GM12878 (cell line): ENCODE results near the gene IL22. TPM values are rescaled to one million over a fixed set of nuclear protein-coding genes. Genes with fewer than 3 reads are reported as not detected.

Source experiments
- ATAC-seq: fragments of 200-7000 bp; cut with Tn5 transposase; 3 replicates; pipeline ENCODE4 v1.9.1; 2020; ENCODE audit warnings: mild to moderate bottlenecking, moderate library complexity
- BruUV-seq: library from RNA; stranded (reverse); fragments of 400-500 nt; replicated peaks from 2 replicates; lab custom pipeline; 2021; lab: Mats Ljungman, UMichigan
- CTCF ChIA-PET: fragments of 300-600 bp; sonication (Branson Sonifier 250); formaldehyde crosslinking; extraction: SDS; loops from one replicate; lab custom pipeline; 2021; ENCODE audit warnings: inconsistent platforms; lab: Yijun Ruan, JAX
- POLR2A ChIA-PET: fragments of 350-600 bp; formaldehyde crosslinking; extraction: SDS; loops from one replicate; lab custom pipeline; 2021; ENCODE audit warnings: inconsistent platforms; lab: Charles Lee
- RAD21 ChIA-PET: fragments of 300-600 bp; sonication (Branson Sonifier 250); formaldehyde crosslinking; loops from one replicate; lab custom pipeline; 2023; ENCODE audit warnings: antibody characterized with exemption; ENCODE audit not compliant: unreplicated experiment; lab: Charles Lee
- SMC1A ChIA-PET: fragments of 300-600 bp; sonication (Branson Sonifier 250); formaldehyde crosslinking; loops from one replicate; lab custom pipeline; 2023; ENCODE audit not compliant: unreplicated experiment, uncharacterized antibody; lab: Charles Lee
- DNase-seq: peaks from one replicate; pipeline ENCODE4 v3.0.0-alpha.2; 2011; ENCODE audit warnings: low read depth, low spot score
- FAIRE-seq: peaks from 3 replicates; lab custom pipeline; 2011; peaks lifted over from hg19 to GRCh38; lab: Jason Lieb, UNC
- H2AFZ ChIP-seq: 2 replicates; pipeline ENCODE4 v1.6.0; 2011; ENCODE audit warnings: low read depth, low read length, control low read depth; ENCODE audit not compliant: control insufficient read depth
- H3K27ac ChIP-seq: 2 replicates; pipeline ENCODE4 v1.5.1; 2011; ENCODE audit warnings: control low read depth; ENCODE audit not compliant: control insufficient read depth, insufficient read depth
- H3K27me3 ChIP-seq, 2 experiments: replicated peaks in 1 of 2; 2 replicates each; pipeline versions ENCODE4 v1.6.0 to v1.6.1; 2011; ENCODE audit warnings: low read length in 1 of 2; ENCODE audit not compliant: control insufficient read depth in 2 of 2, insufficient read depth in 2 of 2
- H3K36me3 ChIP-seq, 2 experiments: 2 replicates each; pipeline ENCODE4 v1.5.1; 2011; ENCODE audit warnings: low read length in 1 of 2; ENCODE audit not compliant: control insufficient read depth in 2 of 2, insufficient read depth in 2 of 2
- H3K4me1 ChIP-seq: 2 replicates; pipeline ENCODE4 v1.6.1; 2011; ENCODE audit warnings: mild to moderate bottlenecking, low read length, moderate library complexity, mixed read lengths; ENCODE audit not compliant: control insufficient read depth, insufficient read depth
- H3K4me2 ChIP-seq: 2 replicates; pipeline ENCODE4 v1.6.0; 2011; ENCODE audit warnings: control low read depth; ENCODE audit not compliant: control insufficient read depth, insufficient read depth
- H3K4me3 ChIP-seq: fragments of 200-600 bp; sonication (generic); 2 replicates; pipeline ENCODE4 v1.5.1; 2016
- H3K79me2 ChIP-seq: 2 replicates; pipeline ENCODE4 v1.6.0; 2011; ENCODE audit warnings: low read length; ENCODE audit not compliant: control insufficient read depth, insufficient read depth
- H3K9ac ChIP-seq: 2 replicates; pipeline ENCODE4 v1.8.0; 2011; ENCODE audit warnings: low read length, control low read depth, mixed read lengths; ENCODE audit not compliant: control insufficient read depth, insufficient read depth
- H3K9me3 ChIP-seq: replicated peaks from 3 replicates; pipeline ENCODE4 v1.5.1; 2011; ENCODE audit warnings: mild to moderate bottlenecking, low read length; ENCODE audit not compliant: control insufficient read depth, insufficient read depth
- H4K20me1 ChIP-seq: 2 replicates; pipeline ENCODE4 v1.6.0; 2011; ENCODE audit not compliant: control insufficient read depth, insufficient read depth
- MYC ChIP-seq: IDR thresholded peaks from 2 replicates; pipeline ENCODE4 v1.6.1; 2011; ENCODE audit warnings: mild to moderate bottlenecking, low read length, moderate library complexity, inconsistent platforms; ENCODE audit not compliant: insufficient read depth, insufficient replicate concordance, insufficient read length, severe bottlenecking
- NR2C1 ChIP-seq: fragments of 450-650 bp; IDR thresholded peaks from 2 replicates; pipeline ENCODE4 v1.6.1; 2017; ENCODE audit warnings: antibody characterized with exemption, mild to moderate bottlenecking, moderate library complexity
- RFX5 ChIP-seq: IDR thresholded peaks from 2 replicates; pipeline ENCODE4 v1.6.1; 2011; ENCODE audit warnings: low read depth, low read length, improper control_type of control experiment
- SP1 ChIP-seq: IDR thresholded peaks from one replicate; pipeline ENCODE4 v1.6.1; 2011; ENCODE audit warnings: low read depth, low read length
- SREBF1 ChIP-seq: IDR thresholded peaks from 2 replicates; pipeline ENCODE4 v1.6.1; 2012; ENCODE audit warnings: mild to moderate bottlenecking, low read length
- STAT3 ChIP-seq: IDR thresholded peaks from 2 replicates; pipeline ENCODE4 v1.6.1; 2011; ENCODE audit warnings: low read depth, low read length, improper control_type of control experiment
- ZNF384 ChIP-seq: IDR thresholded peaks from 2 replicates; pipeline ENCODE4 v1.6.1; 2012; ENCODE audit warnings: low read depth, mild to moderate bottlenecking, low read length, improper control_type of control experiment, borderline replicate concordance
- WGBS: methylation state at CpG from one replicate; pipeline ENCODE4 v1.1.6; 2016; ENCODE audit warnings: low lambda C conversion rate; ENCODE audit not compliant: insufficient replicate concordance, insufficient coverage; ENCODE audit errors: missing lambda C conversion rate; 5-methylcytosine and 5-hydroxymethylcytosine counted together
- in situ Hi-C: fragments of 300-500 bp; cut with MboI; formaldehyde crosslinking; loops from 9 replicates; pipeline ENCODE4 v1.14.3; 2018; ENCODE audit warnings: mixed read lengths
- intact Hi-C: fragments of 100-400 bp; cut with micrococcal nuclease; formaldehyde crosslinking; loops from one replicate; pipeline ENCODE4 v1.14.2; 2022; ENCODE audit not compliant: unreplicated experiment
- polyA plus RNA-seq, 11 experiments: library from polyadenylated mRNA; depleted of rRNA in 4 of 11; unstranded in 6 of 11; stranded (reverse) in 5 of 11; fragments of >200 nt; fragmentation: Nextera tagmentation in 4 of 11; fragmentation: Illumina TruSeq in 1 of 11; extraction: Ambion mirVana in 4 of 11; extraction: Trizol in 1 of 11; gene quantifications; 1 replicate in 1 of 11; 2 replicates in 10 of 11; pipeline versions ENCODE4 v1.2.1 to v1.2.3, GENCODE V29; 2011 to 2016; ENCODE audit warnings: inconsistent platforms in 2 of 11, missing spikeins in 2 of 11, low read depth in 1 of 11
- total RNA-seq, 4 experiments: library from RNA; depleted of rRNA in 3 of 4; stranded (reverse); fragments of >200 nt in 3 of 4; fragmentation: Illumina TruSeq in 1 of 4; extraction: Trizol in 1 of 4; gene quantifications; 2 replicates each; pipeline versions ENCODE4 v1.2.1 to v1.2.3, GENCODE V29; 2013 to 2021
- TF ChIP-seq, protein P1 (sequence below): fragments of 450-650 bp; IDR thresholded peaks from 2 replicates; pipeline ENCODE4 v1.6.1; 2016; ENCODE audit warnings: mild to moderate bottlenecking
- TF ChIP-seq, protein P2 (sequence below): fragments of 450-650 bp; IDR thresholded peaks from 2 replicates; pipeline ENCODE4 v1.6.1; 2017; ENCODE audit warnings: low read depth, mild to moderate bottlenecking, moderate library complexity
- TF ChIP-seq, protein P3 (sequence below): IDR thresholded peaks from 2 replicates; pipeline ENCODE4 v1.6.1; 2012; ENCODE audit warnings: low read depth, low read length, improper control_type of control experiment

The IL22 gene
- total and polyA plus RNA-seq, 10 of the 15 experiments (the other 5 are each of a cell fraction or from before 2014, with no cell fraction given), result not detected

DNA sequence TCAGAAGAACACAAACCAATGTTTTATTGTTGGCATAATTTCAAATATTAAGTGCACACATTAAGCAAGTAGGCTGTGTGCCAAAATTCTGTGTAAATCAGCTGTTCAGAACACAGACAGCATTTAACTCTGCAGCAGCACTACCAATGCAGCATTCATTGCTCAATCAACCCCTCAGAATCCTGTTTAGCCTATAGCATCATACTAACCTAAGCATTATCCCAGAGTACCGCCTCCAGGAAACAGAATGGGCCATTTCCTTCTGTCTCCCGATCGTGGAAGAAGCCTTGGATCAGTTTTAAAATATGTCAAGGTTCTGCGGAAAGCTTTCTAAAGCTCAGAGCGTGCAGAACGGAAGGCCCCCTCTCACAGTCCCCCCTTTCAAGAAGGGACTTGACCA is 31.1 kb downstream of the IL22 start:
- H3K4me2 ChIP-seq, result no peak overlapping the region
- no peak overlapping the region for H3K27ac ChIP-seq
- SMC1A ChIA-PET, result interaction anchor here (0.6 to 6.0 kb wide), 24 partner anchors 9 to 866 kb away, joined by 3 to 147 read pairs (median 5); partner anchors contain the start of genes MDM1 and SLC35E3
- ATAC-seq, result 0 out of 3 replicates have a peak, but pooled peaks have one; percentile 18
- H3K27me3 ChIP-seq, result no peaks in the 10 kb centered on the region; a peak in 1 of 4 replicates
- FAIRE-seq, result no peak
- H3K36me3 ChIP-seq, result no peaks in the 10 kb centered on the region
- WGBS, result 62% methylated on average over 6 of the region's 6 CpGs
- no peak overlapping the region for H3K9ac ChIP-seq
- no peak overlapping the region for H3K4me3 ChIP-seq
- intact Hi-C loops, result no loop called here
- H3K79me2 ChIP-seq, result no peaks in the 10 kb centered on the region
- H4K20me1 ChIP-seq, result no peaks in the 10 kb centered on the region
- RAD21 ChIA-PET, result interaction anchor here (0.5 to 6.2 kb wide), 10 partner anchors 14 to 374 kb away, joined by 3 to 72 read pairs (median 8); no protein-coding TSS in a partner anchor
- no peak for TF ChIP-seq SP1
- TF ChIP-seq ZNF384, result no peak
- TF ChIP-seq STAT3, result no peak
- TF ChIP-seq, protein P1, sequence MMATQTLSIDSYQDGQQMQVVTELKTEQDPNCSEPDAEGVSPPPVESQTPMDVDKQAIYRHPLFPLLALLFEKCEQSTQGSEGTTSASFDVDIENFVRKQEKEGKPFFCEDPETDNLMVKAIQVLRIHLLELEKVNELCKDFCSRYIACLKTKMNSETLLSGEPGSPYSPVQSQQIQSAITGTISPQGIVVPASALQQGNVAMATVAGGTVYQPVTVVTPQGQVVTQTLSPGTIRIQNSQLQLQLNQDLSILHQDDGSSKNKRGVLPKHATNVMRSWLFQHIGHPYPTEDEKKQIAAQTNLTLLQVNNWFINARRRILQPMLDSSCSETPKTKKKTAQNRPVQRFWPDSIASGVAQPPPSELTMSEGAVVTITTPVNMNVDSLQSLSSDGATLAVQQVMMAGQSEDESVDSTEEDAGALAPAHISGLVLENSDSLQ, result no peak
- TF ChIP-seq SREBF1, result no peak
- TF ChIP-seq, protein P2, sequence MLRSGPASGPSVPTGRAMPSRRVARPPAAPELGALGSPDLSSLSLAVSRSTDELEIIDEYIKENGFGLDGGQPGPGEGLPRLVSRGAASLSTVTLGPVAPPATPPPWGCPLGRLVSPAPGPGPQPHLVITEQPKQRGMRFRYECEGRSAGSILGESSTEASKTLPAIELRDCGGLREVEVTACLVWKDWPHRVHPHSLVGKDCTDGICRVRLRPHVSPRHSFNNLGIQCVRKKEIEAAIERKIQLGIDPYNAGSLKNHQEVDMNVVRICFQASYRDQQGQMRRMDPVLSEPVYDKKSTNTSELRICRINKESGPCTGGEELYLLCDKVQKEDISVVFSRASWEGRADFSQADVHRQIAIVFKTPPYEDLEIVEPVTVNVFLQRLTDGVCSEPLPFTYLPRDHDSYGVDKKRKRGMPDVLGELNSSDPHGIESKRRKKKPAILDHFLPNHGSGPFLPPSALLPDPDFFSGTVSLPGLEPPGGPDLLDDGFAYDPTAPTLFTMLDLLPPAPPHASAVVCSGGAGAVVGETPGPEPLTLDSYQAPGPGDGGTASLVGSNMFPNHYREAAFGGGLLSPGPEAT, result no peak
- TF ChIP-seq, protein P3, sequence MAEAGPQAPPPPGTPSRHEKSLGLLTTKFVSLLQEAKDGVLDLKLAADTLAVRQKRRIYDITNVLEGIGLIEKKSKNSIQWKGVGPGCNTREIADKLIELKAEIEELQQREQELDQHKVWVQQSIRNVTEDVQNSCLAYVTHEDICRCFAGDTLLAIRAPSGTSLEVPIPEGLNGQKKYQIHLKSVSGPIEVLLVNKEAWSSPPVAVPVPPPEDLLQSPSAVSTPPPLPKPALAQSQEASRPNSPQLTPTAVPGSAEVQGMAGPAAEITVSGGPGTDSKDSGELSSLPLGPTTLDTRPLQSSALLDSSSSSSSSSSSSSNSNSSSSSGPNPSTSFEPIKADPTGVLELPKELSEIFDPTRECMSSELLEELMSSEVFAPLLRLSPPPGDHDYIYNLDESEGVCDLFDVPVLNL, result no peak
- no peak for TF ChIP-seq NR2C1
- TF ChIP-seq MYC, result no peak
- no peak for TF ChIP-seq RFX5
- POLR2A ChIA-PET, result no interaction called here
- H3K4me1 ChIP-seq, result no peaks in the 10 kb centered on the region
- no peaks in the 10 kb centered on the region for H3K9me3 ChIP-seq
- no peak overlapping the region for H2AFZ ChIP-seq
- BruUV-seq, result no TSS peak
- CTCF ChIA-PET, result interaction anchor here (0.5 to 6.1 kb wide), 43 partner anchors 10 to 866 kb away, joined by 3 to 189 read pairs (median 5); partner anchors contain the start of gene MDM1
- in situ Hi-C loops, result no loop called here
- DNase-seq, result no peak
